ENCODE results near the gene CLSTN2.

CLSTN2 gene

DNA sequence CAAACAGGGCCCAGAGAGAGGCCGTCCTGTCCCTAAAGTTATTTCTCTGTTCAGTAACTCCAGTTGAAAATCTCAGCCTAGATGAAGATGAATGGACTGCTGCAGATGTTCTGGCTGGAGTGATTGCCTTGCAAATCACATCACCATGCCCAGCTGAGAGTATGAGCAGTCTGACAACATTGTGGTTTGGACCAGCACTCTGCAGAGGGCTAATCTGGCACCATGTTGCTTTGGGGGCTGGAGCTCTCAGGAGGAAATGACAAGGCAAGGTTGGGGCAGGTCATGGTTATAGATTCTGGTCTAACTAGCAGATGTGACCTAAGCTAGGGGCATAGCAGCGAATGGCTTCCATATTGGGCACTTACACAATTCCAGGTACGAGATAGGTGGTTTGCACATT lies 314.2 kb downstream of the CLSTN2 start:
- DNase-seq, result no peak

DNA sequence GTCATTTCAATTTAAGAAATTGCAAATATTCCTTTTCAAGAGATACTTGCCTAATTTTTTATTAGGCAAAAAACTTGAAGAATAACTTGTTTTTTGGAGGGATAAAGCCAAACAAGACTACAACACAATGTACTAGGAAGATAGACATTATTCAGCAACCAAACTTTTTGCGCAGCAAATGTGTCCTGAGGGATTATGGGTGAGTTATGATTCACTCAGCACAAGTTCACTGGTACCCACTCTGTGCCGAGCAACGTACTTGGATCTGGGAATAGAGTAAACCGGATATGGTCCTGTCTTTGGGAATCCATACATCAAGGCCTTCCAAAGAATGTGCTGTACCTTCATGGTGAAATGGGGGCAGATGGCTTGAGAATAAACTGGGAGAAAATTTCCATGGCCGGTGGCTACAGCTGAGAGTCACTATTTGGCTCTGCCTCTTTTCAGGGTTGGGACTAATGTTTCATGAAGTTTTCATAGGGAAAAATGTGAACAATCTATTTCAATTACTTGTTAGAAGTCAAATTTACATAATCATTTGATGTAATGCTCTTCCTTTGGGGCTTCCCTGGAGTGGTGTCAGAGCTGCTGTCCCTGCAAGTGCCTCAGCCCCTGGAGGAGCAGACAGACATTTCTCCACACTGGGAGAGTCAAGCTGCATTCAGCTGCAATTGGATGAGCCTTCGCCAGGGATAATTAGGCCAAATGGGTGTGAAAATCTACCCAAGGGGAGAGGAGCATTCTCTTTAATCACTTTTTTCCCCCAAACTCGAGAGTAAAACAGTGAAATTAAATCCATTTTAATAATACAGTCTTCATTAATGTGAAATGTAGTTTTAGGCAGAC lies 315.2 kb downstream of the CLSTN2 start:
- no peak for DNase-seq

- no peak for DNase-seq
Observed at GRCh38 chr3:140250945-140251344, 316.0 kb downstream of the CLSTN2 start.

DNA sequence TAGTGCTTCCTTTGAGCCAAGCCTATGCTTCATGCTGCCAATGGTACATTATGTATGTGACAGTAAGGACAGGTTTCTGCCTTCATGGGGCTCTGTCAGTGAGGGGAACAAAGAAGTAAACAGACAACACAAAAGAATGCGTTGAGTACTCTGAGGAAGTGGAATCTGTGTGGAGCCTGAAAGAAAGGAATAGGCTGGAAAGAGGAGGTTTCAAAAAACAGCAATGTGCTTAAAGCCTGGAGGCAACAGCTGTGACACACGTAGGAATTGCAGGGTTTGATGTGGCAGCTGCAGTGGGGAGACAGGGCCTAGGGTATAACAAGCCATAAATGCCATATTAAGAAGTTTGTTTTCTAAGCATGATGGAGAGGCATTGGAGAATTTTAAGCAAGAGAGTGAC lies 316.7 kb downstream of the CLSTN2 start:
- no peak for DNase-seq

GRCh38 chr3:140252812-140253656 lies 318.0 kb downstream of the CLSTN2 start:
- DNase-seq, result no peak

DNA sequence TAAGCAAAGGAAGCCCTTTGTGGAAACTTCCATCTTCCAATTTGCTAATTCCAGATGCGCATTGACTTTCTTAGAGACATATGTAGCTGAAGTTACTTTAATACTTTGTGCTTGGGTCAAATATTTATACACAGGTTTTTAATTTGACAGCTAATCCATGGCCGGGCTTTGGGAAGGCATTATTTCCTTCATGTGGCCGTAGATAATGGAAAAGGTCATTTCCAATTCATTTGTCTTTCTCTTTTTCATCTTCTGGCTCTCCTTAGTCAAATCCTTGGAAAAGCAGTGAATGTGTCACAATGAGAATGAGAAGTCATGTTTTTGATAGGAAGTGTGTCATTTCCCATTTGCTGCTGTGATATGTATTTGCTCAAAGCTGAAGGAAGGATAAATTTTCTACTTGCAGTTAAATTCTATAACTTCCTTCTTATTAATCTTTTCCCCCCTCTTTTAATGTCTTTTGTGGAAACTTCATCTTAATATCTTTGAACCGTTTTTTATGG lies 323.3 kb downstream of the CLSTN2 start:
- no peak for DNase-seq

- no peak for DNase-seq
Observed at GRCh38 chr3:140265302-140265701, 330.3 kb downstream of the CLSTN2 start.

- no peak for DNase-seq
Observed at GRCh38 chr3:140268103-140268502, 333.1 kb downstream of the CLSTN2 start.

GRCh38 chr3:140268610-140269009 lies 333.6 kb downstream of the CLSTN2 start:
- no peak for DNase-seq

- no peak for DNase-seq
Observed at GRCh38 chr3:140270329-140270728, 335.3 kb downstream of the CLSTN2 start.

GRCh38 chr3:140273542-140274195 lies 338.7 kb downstream of the CLSTN2 start:
- no peak for DNase-seq

- no peak for DNase-seq
Observed at GRCh38 chr3:140274429-140274828, 339.4 kb downstream of the CLSTN2 start.

GRCh38 chr3:140276703-140277102 lies 341.7 kb downstream of the CLSTN2 start:
- DNase-seq, result peak in 1 of 2 experiments; percentile 3

DNA sequence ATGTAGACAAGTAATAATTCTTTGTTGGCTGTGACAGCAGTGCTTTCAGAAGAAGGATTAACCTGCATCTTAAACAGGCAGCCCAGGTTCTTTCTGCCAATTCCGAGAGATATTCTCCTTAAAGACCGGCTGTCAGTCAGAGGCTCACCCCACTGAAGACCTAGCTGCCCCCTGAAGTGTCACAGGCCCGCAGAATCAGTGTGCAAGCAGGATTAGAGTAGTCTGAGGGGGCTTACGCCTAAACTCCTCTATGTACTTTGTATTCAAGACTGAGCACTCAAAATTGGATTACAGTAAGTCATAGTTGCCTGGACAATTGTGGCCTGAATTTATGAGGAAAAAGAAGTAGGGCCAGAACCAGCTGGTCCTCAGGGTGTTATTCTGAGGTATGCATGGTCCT lies 342.9 kb downstream of the CLSTN2 start:
- DNase-seq, result no peak

DNA sequence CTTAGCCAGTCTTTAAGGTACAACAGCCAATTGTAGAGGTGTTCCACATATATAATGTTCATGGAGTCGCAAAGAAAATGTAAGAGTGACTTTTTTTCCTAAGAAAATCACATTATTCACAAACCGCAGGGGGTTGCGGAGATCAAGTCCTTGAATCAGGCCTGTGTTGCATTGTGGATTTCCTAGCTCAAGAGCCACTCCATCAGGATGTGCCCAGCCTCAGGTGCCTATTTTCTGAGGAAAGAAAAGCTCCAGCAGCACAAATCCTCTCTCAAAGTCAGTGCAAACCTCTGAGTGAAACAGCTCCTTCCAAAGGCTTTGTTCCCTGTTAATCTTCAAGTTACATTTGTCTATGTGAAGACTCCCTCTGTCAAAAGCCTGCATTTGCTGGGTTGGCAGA lies 349.4 kb downstream of the CLSTN2 start:
- DNase-seq, result no peak

GRCh38 chr3:140285380-140285779 lies 350.4 kb downstream of the CLSTN2 start:
- DNase-seq, result no peak

- no peak for DNase-seq
Observed at GRCh38 chr3:140288595-140288994, 353.6 kb downstream of the CLSTN2 start.

- no peak for DNase-seq
Observed at GRCh38 chr3:140290105-140290504, 355.1 kb downstream of the CLSTN2 start.

- DNase-seq, result no peak
Observed at GRCh38 chr3:140292170-140292569, 357.2 kb downstream of the CLSTN2 start.

DNA sequence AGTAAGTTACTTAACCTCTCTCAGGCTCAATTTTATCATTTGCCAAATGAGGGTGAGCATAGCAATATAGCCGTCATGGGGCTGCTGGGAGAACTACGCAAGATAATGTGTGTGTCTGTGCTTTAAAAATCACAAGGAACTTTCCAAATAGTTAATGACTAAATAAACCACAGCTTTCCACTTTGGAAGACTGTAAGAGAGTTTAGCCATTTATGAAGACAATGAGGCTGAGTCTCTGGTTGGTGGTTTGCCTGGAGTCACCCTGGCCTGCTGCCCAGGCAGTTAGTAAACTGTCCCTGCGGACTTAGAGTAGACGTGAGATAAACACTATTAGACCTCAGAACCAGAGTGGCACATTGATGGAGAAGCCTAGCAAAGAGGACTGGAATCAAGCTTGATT lies 357.7 kb downstream of the CLSTN2 start:
- no peak for DNase-seq

DNA sequence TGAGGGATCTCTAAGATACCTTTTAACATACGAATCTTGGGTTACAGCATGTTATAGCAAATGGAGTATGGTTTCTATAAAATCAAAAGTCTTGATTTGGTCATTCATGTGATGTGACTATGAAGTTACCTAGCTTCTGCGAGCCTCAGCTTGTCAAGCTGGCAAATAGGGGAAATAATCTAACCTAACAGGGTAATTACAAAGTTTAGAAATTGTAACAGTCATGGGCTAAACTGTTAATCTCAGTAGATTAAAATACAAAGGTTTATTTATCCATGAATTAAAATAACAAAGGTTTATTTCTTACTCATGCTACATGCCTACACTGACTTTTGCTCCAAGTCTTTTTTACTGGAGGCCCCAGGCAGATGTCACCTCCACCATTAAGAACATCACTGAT lies 359.1 kb downstream of the CLSTN2 start:
- no peak for DNase-seq

DNA sequence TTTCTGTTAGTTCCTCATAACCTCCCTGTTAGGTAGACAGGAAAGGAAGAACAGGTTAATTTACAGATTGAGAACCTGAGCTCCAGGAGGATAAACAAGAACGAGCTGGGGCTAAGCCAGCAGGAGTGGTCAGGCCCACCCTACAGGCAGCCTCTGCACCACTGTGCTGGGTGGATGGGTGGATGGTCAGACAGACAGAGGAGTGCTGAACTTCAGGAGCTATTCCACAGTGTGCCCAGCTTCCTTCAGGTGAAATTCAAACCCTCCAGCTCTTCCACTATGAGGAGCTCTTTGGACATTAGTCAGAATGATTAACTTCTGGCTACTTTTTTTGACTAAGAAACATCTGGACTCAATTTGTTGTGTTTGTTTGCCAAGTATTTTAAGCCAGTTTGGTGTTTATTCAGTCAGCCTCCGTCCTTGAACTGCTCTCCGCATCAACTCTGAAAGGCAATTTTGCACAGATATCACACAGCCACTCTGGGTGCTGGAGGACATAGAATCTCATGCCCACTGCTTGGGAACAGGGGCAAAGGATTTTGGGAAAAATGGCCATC lies 361.9 kb downstream of the CLSTN2 start:
- DNase-seq, result no peak

- no peak for DNase-seq
Observed at GRCh38 chr3:140298043-140298442, 363.1 kb downstream of the CLSTN2 start.

Measured in SW 1271 (cell line).